GM08714 (cell line): ENCODE data around the gene PLN.

Experiments
- H3K4me3 ChIP-seq: fragments of 200-500 bp; sonication (Bioruptor generic); 2 replicates; pipeline ENCODE4 v1.5.1; 2014; ENCODE audit warnings: mild to moderate bottlenecking, low read length, inconsistent platforms
- ZNF274 ChIP-seq: IDR thresholded peaks from 2 replicates; pipeline ENCODE4 v1.6.1; 2012; ENCODE audit warnings: mild to moderate bottlenecking, low read depth, low read length

Gene PLN

GRCh38 chr6:118553132-118553531, 5.0 kb downstream of the PLN start:
- no peak for TF ChIP-seq ZNF274
- H3K4me3 ChIP-seq, result no peak overlapping the region

GRCh38 chr6:118554698-118555097, 6.6 kb downstream of the PLN start:
- TF ChIP-seq ZNF274, result no peak
- H3K4me3 ChIP-seq, result no peak overlapping the region

DNA sequence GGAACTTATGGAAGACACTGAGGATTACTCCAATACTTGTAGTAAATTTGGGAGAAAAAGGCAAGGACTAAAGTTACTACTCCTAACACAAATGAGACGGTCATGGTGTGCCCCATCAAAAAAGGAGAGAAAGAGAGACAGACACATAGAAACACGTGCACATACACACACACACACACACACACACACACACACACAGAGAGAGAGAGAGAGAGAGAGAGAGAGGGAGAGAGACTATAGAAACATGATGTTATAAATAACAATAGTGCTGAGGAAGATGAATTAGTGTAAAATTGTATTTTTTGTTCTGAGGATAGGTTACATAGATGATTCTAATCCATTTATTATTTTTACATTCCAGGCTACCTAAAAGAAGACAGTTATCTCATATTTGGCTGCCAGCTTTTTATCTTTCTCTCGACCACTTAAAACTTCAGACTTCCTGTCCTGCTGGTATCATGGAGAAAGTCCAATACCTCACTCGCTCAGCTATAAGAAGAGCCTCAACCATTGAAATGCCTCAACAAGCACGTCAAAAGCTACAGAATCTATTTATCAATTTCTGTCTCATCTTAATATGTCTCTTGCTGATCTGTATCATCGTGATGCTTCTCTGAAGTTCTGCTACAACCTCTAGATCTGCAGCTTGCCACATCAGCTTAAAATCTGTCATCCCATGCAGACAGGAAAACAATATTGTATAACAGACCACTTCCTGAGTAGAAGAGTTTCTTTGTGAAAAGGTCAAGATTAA, 10.5 kb downstream of the PLN start:
- no peak for TF ChIP-seq ZNF274
- H3K4me3 ChIP-seq, result no peak overlapping the region; the same call in 1 of the 2 replicates

GRCh38 chr6:118559659-118560058, 11.6 kb downstream of the PLN start:
- no peak for TF ChIP-seq ZNF274
- H3K4me3 ChIP-seq, result no peak overlapping the region

DNA sequence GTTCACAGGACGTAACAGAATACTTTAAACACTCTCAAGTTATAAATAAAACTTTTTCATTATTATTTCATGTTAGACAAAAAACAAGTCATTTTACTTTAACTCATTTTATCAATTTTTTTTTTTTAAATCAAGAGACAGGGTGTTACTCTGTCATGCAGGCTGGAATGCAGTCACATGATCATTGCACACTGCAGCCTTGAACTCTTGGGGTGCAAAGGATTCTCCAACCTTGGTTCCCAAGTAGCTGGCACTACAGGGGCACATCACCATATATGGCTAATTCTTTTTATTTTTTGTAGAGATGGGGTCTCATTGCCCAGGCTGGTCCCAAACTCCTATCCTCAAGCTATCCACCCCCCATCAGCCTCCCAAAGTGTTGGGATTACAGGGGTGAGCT, 14.2 kb downstream of the PLN start:
- no peak for TF ChIP-seq ZNF274
- no peak overlapping the region for H3K4me3 ChIP-seq

- H3K4me3 ChIP-seq, result no peak overlapping the region
- TF ChIP-seq ZNF274, result no peak
These were observed 14.9 kb downstream of the PLN start for GRCh38 chr6:118562959-118563358.

DNA sequence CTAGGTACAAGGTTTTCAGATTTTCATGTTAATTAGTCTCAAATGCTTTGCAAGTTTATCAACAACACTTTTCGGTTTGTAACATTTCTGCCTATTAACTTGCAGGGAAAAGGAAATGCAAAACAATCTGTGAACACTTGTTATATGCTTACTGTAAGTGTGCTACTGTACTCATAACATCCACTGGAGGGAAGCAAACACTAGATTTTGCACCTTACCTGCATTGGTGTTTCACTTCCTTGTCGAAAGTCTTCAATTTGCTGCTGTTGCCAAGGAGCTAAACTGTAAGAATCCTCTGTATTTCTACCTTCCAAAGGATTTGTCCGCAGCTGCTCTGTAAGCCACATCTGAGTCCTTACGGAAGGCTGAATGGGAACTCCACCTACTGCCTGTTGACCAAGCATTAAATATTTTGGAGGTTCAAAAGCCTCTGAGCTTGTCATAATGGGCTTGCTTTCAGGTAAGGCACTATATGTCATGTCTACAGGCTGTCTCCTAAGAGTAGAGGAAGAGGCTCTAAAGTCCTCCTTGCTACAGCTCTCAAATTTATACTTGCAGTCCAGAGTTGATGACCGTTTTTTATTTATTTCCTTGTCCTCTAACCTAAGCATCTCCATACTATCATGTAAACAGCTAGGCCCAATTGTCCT, 17.3 kb downstream of the PLN start:
- no peak for TF ChIP-seq ZNF274

GRCh38 chr6:118567974-118568373, 19.9 kb downstream of the PLN start:
- H3K4me3 ChIP-seq, result no peak overlapping the region
- no peak for TF ChIP-seq ZNF274

More for the DNA sequence above, 17.3 kb downstream of the PLN start:
- no peak overlapping the region for H3K4me3 ChIP-seq

DNA sequence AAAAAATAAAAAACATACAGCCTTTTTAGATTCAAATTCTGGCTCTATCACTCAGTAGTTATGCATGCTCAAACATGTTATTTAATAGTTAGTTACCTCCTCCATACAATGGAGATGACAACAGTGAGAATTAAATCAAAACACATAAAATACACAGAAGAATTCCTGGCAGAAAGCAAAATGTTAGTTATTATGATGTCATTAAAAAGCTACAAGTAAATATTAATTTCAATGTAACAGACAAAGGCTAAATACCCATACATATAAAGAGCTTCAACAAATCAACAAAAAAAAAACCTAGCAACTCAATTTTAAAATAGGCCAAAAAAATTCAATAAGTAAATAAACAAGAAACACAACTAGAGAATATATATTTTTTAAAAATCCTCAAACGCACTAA, 21.4 kb downstream of the PLN start:
- no peak for TF ChIP-seq ZNF274
- H3K4me3 ChIP-seq, result no peak overlapping the region

- H3K4me3 ChIP-seq, result no peak overlapping the region
These were observed 23.0 kb downstream of the PLN start for GRCh38 chr6:118571121-118571520.

DNA sequence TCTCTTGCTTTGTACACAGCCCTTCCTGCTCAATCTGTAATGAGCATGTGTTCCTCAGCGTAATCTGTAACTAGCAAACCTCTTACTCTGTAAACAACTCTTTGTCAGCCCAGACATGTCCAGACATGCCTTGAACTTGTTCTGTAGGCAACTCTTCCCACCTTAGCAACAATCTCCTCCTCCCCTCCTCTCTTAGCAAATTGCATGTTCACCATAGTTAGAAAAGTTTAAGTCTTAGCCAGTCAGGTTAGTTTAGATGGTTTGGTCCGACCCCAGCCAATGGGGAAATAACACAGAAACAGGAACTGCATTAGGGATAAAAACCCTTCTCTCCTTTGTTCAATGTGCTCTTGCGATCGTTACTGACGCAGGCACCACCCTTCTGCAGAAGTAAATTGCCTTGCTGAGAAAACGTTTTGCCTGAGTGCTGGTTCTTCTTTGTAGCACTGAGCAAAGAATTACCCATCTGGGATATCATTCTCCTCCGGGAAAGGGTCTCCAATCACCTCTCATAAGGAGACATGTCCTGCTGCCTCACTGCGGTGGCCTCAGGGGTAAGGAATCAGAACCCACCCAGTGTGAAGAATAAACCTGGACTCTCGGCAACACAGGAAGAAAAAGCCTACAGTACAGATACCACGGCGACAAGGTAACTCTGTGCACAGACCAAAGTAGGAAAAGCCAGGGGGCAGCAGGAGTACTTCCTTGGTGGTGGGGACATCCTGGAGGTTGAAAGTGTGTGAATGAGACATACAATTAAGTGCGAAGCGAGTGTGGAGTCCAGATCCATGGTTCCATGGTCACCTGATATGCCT, 26.2 kb downstream of the PLN start:
- no peak for TF ChIP-seq ZNF274
- no peak overlapping the region for H3K4me3 ChIP-seq

More at GRCh38 chr6:118571121-118571520, 23.0 kb downstream of the PLN start:
- TF ChIP-seq ZNF274, result no peak

GRCh38 chr6:118577972-118578371, 29.9 kb downstream of the PLN start:
- H3K4me3 ChIP-seq, result no peak overlapping the region
- TF ChIP-seq ZNF274, result no peak

GRCh38 chr6:118578617-118579016, 30.5 kb downstream of the PLN start:
- H3K4me3 ChIP-seq, result no peak overlapping the region
- no peak for TF ChIP-seq ZNF274

GRCh38 chr6:118579786-118580185, 31.7 kb downstream of the PLN start:
- H3K4me3 ChIP-seq, result no peak overlapping the region
- no peak for TF ChIP-seq ZNF274

GRCh38 chr6:118580585-118581419, 32.7 kb downstream of the PLN start:
- no peak overlapping the region for H3K4me3 ChIP-seq
- no peak for TF ChIP-seq ZNF274
